ENCODE data around the gene LY6G5B.

GRCh38 chr6:31651602-31652191 lies 18.1 kb upstream of the LY6G5B start:
- TF ChIP-seq CTCF (IDR thresholded peaks at IDR 0.05) (no peak), POLR2AphosphoS5 (IDR thresholded peaks at IDR 0.05) (peak; percentile 8 to 58)

Measured in upper lobe of left lung (tissue), 4 donors.